GM21619 (cell line): ENCODE data around the gene KLF16.

Source experiments
- ATAC-seq: cut with Tn5 transposase; IDR thresholded peaks from one replicate; pipeline ENCODE4 v1.9.1; 2021; ENCODE audit not compliant: unreplicated experiment

The KLF16 gene

GRCh38 chr19:1826557-1827521 is 36.5 kb downstream of the KLF16 start:
- no peak for ATAC-seq

- ATAC-seq = no peak
Measured at GRCh38 chr19:1825909-1826556, 37.3 kb downstream of the KLF16 start.

DNA sequence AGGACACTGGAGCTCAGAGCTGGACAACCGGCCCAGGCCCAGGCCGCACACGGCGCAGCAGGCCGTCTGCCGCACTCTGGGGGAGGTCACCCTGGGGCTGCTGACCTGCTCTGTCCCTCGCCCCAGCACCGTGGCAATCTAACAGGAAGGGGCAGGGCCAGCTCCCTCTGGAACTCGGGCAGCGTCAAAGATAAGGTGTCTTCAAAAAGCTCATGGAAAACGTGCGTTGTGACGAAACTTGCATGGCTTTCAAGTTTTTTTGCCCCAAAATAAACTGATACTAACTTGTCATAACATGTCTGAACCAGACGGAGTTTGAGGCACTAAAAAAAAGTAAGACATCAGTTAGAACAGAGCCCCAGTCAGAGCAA is 39.1 kb downstream of the KLF16 start:
- ATAC-seq = no peak

DNA sequence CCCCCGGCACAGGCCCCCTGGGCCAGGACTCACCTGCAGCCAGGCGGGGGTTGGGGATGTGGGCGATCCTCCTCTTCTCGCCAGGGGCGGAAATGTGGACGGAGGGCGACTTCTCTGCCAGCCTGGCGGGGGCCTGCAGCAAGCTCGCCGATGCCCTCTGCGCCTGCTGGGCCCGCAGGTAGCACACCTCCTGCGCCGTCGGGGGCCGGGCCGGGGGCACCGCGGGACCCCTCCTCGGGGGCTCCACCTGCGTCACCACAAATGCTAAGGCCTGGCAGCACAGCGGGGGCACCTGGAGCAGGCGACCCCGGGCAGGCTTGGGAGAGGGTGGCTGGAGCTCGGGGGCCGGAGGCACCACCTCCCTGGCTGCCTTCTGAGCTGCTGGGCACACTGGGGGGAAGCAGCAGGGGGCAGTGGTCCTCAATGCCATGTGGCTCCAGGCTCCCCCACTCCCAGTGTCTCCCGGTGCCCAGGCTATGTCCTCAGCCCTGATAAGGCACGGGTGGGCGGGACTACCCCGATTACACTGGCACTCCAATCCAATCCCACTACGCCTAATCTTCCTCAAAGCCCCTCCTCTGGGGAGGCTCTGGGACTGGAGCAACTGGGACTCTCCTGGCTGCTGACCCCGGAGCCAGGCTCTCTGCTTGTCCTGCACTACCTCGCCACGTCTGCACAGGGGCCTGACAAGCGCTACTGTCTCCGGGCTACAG is 39.7 kb downstream of the KLF16 start:
- ATAC-seq = no peak

GRCh38 chr19:1823020-1823419 is 40.4 kb downstream of the KLF16 start:
- ATAC-seq = no peak

- ATAC-seq = no peak
Measured at GRCh38 chr19:1822210-1822609, 41.2 kb downstream of the KLF16 start.

- ATAC-seq = no peak
Measured at GRCh38 chr19:1819341-1820255, 43.8 kb downstream of the KLF16 start.

DNA sequence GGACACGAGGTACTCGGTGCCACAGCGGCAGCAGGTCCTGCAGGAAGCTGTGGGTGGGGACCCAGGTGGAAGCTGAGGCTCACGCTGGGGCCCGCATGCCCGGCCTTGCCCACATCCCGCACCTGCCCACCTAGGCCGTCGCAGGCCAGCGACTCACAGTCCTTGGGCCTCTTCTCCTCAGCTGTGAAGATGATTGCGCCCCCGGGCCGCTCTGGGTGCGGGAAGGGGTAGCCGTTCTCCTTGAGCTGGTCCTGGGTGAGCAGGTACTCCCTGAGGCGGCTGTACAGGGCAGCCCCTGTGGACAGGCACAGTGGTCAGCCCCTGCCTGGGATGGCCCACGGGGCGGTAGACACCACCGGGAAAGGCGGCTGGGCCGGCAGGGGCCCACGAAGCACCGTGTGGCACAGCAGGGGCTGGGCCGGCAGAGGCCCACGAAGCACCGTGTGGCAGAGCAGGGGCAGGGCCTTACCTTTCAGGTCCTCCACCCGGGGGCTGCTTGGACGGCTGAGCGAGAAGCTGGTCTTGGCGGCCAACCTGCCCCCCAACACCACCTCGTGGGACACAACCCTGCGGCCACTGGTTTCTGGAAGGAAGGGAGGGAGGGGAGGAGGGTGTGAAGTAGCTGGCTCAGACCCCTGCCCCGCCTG is 44.7 kb downstream of the KLF16 start:
- no peak for ATAC-seq

DNA sequence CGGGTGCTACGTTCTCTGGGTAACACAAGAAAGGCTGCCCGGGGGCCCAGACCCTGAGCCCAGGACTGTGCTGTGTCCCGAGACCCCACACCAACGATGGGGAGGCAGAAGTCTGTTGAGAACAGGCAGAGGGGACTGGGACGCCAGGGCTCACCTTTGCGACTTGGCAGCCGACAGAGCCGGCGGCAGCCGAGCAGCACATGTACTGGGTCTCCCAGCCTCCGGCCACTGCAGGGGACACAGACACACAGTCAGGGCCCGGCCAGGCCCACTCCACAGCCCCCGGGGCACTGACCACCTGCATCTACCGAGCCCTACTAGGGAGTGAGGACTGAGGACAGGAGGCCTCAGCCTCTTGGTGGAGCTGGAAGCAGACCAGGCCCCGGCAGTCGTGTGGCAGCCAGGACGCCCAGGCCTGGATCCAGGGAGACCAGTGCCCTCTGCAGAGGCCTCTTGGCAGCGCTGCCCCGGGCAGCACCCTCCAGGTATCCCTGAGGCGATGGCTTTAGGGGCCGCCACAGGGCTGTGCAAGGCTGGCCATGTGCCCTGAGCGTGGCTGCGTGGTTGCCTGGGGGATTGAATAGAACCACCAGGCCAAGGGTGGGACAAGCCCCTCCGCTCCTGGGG is 45.7 kb downstream of the KLF16 start:
- ATAC-seq = no peak

- no peak for ATAC-seq
Measured at GRCh38 chr19:1816530-1817298, 46.7 kb downstream of the KLF16 start.

DNA sequence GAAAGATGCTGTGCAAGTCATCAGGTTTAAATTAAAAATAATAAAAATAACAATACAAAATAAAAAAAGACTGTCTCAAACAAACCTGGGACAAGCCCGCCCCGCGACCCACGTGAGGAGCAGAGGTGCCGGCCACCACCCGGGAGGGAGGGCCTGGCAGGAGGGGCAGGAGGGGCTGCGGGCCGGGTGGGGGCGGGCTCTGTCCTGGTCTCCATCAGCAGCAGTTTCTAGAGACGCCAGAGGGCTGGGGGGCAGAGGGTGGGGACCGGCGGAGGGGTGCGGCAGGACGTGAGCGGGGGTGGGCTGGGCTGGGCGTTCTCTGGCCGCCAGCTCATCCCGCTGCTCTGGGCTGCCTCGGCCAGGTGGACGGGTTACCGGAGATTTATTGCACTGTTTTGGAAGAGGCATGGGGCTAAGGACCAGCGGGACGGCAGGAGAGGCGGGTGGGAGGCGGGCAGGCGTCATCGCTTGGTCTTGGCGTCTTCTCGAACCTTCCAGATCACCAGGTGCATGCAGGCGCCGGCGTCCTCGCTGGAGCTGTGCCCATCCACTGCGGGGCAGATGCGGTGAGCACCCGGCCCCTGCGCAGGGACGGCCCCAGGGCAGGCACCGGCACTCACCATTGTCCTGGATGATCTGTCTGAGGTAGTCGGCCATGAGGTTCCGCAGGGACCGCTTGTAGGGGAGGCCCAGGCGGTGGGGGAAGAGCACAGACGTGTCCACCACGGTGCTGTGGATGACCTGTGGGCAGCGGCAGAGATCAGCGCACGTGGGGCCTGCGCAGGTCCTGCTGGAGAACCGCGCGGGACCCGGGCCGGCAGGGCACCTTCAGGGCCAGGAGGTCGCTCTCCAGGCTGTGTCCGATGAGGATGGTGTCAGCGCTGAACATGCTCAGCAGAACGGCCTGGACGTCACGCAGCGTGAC is 47.5 kb downstream of the KLF16 start:
- ATAC-seq = no peak

DNA sequence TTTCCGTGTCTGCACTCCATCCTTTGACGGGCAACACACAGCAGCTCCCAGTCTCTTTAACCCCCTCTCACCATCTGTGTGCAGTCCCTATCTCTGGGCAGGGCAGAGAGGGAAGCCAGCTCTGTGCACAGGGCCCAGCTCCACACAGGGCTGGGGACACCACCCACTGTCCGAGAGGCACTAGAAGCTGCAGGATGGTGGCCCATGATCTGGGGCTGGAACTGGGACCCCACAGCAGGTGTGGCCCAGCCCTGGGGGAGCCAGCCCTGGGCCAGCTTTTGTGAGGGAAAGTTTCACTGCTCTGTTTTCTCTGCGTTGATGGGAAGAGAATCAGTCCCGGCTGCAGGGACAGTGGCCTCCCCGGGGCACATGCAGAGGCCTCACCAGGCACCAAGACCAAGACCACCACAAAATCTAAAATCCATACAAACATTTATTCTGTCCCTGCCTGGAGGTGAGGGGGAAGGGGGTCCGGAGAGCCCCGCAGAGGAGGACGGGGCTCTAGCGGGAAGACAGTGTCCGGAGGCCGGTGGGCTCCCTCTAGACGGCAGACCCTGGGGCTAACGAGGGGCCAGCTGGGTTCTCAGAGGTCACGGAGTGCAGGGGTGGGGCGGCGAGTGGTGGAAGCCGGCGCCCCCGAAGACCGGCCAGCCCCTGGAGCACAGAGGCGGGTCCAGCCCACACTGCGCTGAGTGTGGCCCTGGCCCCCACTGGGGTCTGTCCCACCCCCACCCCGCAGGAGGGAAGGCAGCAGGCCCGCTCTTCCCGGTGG is 48.4 kb downstream of the KLF16 start:
- no peak for ATAC-seq

GRCh38 chr19:1814391-1814790 is 49.0 kb downstream of the KLF16 start:
- ATAC-seq = no peak

DNA sequence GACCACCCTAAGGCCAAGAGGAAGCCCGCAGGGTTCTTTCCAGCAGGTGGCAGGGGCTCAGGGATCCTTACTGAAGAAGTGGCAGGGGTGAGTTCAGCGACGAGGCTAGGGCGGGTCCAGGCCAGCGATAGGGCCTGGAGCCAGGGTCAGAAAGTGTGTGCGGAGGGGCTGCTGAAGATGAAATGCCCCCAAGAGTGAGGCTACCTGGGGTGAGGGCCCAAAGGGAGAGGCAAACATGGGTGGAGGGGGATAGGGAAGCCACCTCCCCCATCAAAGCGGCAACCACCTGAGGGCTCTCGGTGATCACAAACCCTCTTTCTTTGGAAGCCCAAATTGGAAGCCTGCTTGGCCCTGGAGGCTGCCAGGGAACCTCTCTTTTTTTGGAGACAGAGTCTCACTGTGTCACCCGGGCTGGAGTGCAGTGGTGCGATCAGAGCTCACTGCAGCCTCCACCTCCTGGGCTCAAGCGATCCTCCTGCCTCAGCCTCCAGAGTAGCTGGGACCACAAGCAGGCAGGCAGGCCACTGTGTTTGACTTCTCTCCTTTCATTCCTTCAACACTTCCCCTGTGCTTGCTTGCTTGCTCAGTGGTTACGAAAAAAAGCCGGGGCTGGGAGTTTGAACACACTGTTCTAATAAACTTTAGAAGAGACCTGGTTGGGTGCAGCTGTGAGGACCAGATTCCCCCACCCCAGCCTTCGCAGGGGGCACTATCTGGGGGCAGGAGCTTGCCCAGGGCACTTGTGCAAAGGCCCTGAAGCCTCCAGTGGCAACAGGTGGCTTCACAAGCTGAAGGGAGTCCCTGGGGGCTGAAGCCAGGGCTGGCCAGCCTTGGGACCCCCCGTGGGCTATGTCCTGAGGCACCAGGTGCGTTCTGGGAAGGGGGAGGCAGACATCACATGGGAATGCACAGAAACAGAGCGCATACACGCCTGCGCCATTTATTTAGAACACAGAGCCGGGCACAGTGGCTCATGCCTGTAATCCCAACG is 49.9 kb downstream of the KLF16 start:
- no peak for ATAC-seq

DNA sequence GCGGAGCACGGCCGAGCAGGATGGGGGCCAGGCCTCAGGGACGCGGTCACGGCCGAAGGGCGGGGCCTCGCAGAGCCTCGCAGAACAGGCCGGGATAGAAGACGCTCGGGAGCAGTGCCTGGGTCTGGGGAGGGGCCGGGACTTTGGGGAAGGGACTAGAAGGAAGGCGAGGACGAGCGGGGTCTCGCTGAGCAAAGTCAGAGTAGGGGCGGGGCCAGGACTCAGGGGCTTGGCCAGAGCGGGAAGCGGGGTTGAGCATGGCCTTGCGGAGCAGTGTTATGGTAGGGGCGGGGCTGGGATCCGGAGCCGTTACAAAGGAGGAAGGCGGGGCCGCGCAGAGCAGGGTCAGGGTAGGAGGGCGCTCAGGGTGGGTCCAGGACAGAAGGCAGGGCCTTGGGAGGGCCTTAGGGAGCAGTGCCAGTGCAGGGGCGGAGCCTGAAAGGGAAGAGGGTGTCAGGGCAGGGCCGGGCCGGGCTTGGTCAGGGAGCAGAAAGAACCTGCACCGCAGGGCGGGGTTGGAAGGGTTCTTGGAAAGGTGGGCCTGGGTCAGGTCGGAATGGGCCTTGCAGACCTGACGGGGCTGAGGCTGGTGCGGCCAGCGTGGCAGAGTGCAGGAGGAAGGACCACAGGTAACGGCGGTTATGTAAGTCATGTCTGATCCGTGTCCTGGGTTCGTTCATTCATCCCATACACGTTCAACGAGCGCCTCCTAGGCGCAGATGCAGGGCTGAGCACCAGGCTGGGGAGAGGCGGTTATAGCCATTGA is 50.8 kb downstream of the KLF16 start:
- ATAC-seq = peak; percentile 74
